ENCODE data around the gene TMEM250.

- TF ChIP-seq CTCF (IDR thresholded peaks at IDR 0.05 in 8 of 11, conservative IDR thresholded peaks at IDR 0.05 in 3 of 11) (no peak), POLR2A (IDR thresholded peaks at IDR 0.05) (no peak)
Observed at GRCh38 chr9:136087741-136088480, 30.8 kb downstream of the TMEM250 start.
